H1 (cell line): ENCODE results near the gene CAVIN2.
"Not testable (repeated sequence)": the region's sequence is repeated elsewhere in the genome, so short reads cannot be mapped to it uniquely, and the experiment has no call there.

Experiments used
- BCL11A ChIP-seq, 2 experiments: IDR thresholded peaks; one replicate each; pipeline ENCODE4 v1.6.1; 2011; ENCODE audit warnings: low read depth in 2 of 2, low read length in 2 of 2, mild to moderate bottlenecking in 2 of 2
- CBX5 ChIP-seq: fragments of 300-800, 300-1000 bp; sonication (generic); IDR thresholded peaks from 2 replicates; pipeline ENCODE4 v1.7.1; 2016; ENCODE audit warnings: antibody characterized with exemption, low read length, low read depth
- CBX8 ChIP-seq: fragments of 300-800, 300-1000 bp; sonication (generic); IDR thresholded peaks from 2 replicates; pipeline ENCODE4 v1.7.1; 2016; ENCODE audit warnings: low read depth, low read length, borderline replicate concordance
- CEBPB ChIP-seq: IDR thresholded peaks from 2 replicates; pipeline ENCODE4 v1.6.1; 2012; ENCODE audit warnings: low read depth, low read length
- CTCF ChIP-seq, 3 experiments: IDR thresholded peaks; 1 replicate in 2 of 3; 2 replicates in 1 of 3; pipeline versions ENCODE4 v1.5.1 to v1.6.1; 2011; ENCODE audit warnings: low read length in 3 of 3, mild to moderate bottlenecking in 3 of 3, inconsistent platforms in 2 of 3, low read depth in 1 of 3, moderate library complexity in 1 of 3; ENCODE audit not compliant: insufficient read depth in 1 of 3; ENCODE audit errors: control extremely low read depth in 1 of 3
- POLR2A ChIP-seq, 2 experiments: IDR thresholded peaks; 1 replicate in 1 of 2; 2 replicates in 1 of 2; pipeline ENCODE4 v1.6.1; 2011; ENCODE audit warnings: low read depth in 2 of 2, low read length in 2 of 2, mild to moderate bottlenecking in 2 of 2; ENCODE audit errors: control extremely low read depth in 1 of 2
- ZNF274 ChIP-seq: IDR thresholded peaks from 2 replicates; pipeline ENCODE4 v1.7.0; 2012; ENCODE audit warnings: low read length, borderline replicate concordance; ENCODE audit errors: extremely low read depth

GRCh38 chr2:191785651-191786050 lies 61.2 kb downstream of the CAVIN2 start:
- TF ChIP-seq CTCF (IDR thresholded peaks at IDR 0.05; ENCODE audit: control extremely low read depth in 1 of 3, insufficient read depth in 1 of 3, low read depth in 1 of 3, low read length in 3 of 3); CBX5; ZNF274; POLR2A (IDR thresholded peaks at IDR 0.05; ENCODE audit: control extremely low read depth in 1 of 2, low read depth in 2 of 2, low read length in 2 of 2); BCL11A (IDR thresholded peaks at IDR 0.05; ENCODE audit: low read depth in 2 of 2, low read length in 2 of 2); CBX8; CEBPB: not testable (repeated sequence)
